Cardiac fibroblast (primary cell): ENCODE data around the gene USP28.

Source experiments
- DNase-seq, 2 donors: peaks; one replicate each; pipeline versions ENCODE4 v3.0.0 to v3.0.0-alpha.2; 2010; ENCODE audit warnings: low read depth in 2 of 2
- H3K4me3 ChIP-seq, 2 donors: replicated peaks in 1 of 2; 1 replicate in 1 of 2; 2 replicates in 1 of 2; pipeline ENCODE4 v1.5.1; 2011; ENCODE audit warnings: low read depth in 2 of 2, low read length in 2 of 2, mild to moderate bottlenecking in 2 of 2, moderate library complexity in 1 of 2
- CTCF ChIP-seq: IDR thresholded peaks from one replicate; pipeline ENCODE4 v1.5.1; 2011; ENCODE audit warnings: low read depth, mild to moderate bottlenecking, low read length, inconsistent platforms

USP28 gene

GRCh38 chr11:113877670-113878055 lies 2.3 kb upstream of the USP28 start:
- TF ChIP-seq CTCF: no peak
- no peak for DNase-seq
- H3K4me3 ChIP-seq: no peak overlapping the region

DNA sequence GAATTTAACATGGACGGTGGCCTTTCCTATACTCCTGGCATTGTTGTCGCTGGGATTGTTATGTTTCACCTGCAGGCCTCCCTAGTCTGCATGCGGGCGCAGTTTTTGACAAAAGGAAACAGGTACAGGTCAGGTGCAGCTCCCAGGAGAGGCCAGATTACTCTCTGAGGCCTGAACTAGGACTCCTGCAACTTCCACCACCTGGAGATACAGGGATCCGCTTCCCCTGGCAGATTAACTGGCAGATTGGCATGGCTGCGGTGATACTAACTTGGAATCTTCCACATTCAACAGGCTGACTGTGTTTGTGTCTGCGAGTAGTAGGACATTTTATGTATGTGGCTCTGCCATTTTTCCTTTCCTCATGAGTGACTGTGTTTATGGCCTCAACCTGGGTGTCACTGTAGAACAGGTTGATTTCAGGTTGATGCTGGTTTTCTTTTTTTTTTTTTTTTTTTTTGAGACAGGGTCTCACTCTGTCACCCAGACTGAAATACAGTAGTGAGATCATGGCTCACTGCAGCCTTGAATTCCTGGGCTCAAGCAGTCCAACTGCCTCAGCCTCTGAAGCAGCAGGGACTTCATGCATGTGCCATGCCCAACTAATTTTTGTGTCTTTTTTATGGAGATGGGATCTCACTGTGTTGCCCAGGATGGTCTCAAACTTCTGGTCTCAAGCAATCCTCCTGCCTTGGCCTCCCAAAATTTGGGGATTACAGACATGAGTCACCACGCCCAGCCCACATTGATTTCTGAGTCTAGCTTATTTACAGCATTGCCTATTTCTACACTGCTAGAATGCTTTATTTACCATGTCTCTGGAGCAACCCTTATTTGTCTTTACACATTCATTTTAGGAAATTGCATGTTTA lies 1.7 kb upstream of the USP28 start:
- DNase-seq: no peak
- H3K4me3 ChIP-seq: no peak overlapping the region

GRCh38 chr11:113876074-113876797 lies 864 bp upstream of the USP28 start:
- no peak for DNase-seq
- TF ChIP-seq CTCF: no peak
- H3K4me3 ChIP-seq: peak overlapping the region; percentile 49 to 50

More for the DNA sequence above, 1.7 kb upstream of the USP28 start:
- no peak for TF ChIP-seq CTCF

GRCh38 chr11:113874581-113875233 lies 665 bp downstream of the USP28 start:
- peak; percentile 12 to 50 for DNase-seq
- TF ChIP-seq CTCF: no peak
- H3K4me3 ChIP-seq: peak overlapping the region; percentile 70 to 71

GRCh38 chr11:113874096-113874495 lies 1.3 kb downstream of the USP28 start:
- no peak overlapping the region for H3K4me3 ChIP-seq
- no peak for DNase-seq
- TF ChIP-seq CTCF: no peak

DNA sequence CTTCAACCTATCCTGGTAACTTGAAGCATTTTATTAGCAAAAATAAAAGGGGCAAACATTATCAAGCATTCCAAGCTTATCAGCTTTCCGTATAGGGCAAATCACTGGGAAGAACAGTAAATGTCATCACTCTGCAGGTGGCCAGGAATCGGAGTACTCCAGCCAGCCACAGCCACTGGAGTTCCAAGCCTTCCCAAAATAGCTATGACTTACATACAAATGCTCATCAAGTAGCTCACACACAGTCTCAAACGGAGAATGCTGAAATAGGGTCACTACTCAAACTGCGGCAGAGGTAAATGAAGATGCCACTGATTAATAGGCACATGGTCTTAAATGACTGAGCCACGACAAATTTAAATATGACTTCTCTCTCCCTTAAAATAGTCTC lies 2.1 kb downstream of the USP28 start:
- no peak overlapping the region for H3K4me3 ChIP-seq
- no peak for TF ChIP-seq CTCF
- peak; percentile 19 to 25 for DNase-seq
